GM23338 (cell line): ENCODE measurements around the gene ZNF664.

Experiments used
- CREB1 ChIP-seq: fragments of 250-450 bp; sonication (Bioruptor Pico); IDR thresholded peaks from 2 replicates; pipeline ENCODE4 v1.5.0; 2020; ENCODE audit warnings: low read depth, mild to moderate bottlenecking, moderate library complexity
- CTCF ChIP-seq, 2 experiments: fragments of 200-600 bp in 1 of 2; sonication (generic) in 1 of 2; conservative IDR thresholded peaks; 2 replicates each; pipeline versions ENCODE4 v1.5.1 to v1.6.1; 2016 to 2017; ENCODE audit warnings: antibody characterized with exemption in 2 of 2, low read depth in 2 of 2, mild to moderate bottlenecking in 2 of 2, moderate library complexity in 1 of 2
- ETS1 ChIP-seq: IDR thresholded peaks from 2 replicates; pipeline ENCODE4 v1.6.1; 2016; ENCODE audit warnings: antibody characterized with exemption
- EZH2 ChIP-seq: fragments of 200-600 bp; sonication (generic); IDR thresholded peaks from one replicate; pipeline ENCODE4 v1.8.0; 2017; ENCODE audit warnings: antibody characterized with exemption, mild to moderate bottlenecking, low read depth; ENCODE audit not compliant: unreplicated experiment
- EZH2phosphoT487 ChIP-seq: fragments of 200-600 bp; sonication (generic); IDR thresholded peaks from one replicate; pipeline ENCODE4 v1.8.1; 2018; ENCODE audit warnings: antibody characterized with exemption; ENCODE audit not compliant: unreplicated experiment
- JUNB ChIP-seq: IDR thresholded peaks from one replicate; pipeline ENCODE4 v1.6.1; 2016; ENCODE audit warnings: antibody characterized with exemption; ENCODE audit not compliant: unreplicated experiment
- NANOG ChIP-seq: IDR thresholded peaks from 2 replicates; pipeline ENCODE4 v1.6.1; 2016; ENCODE audit warnings: antibody characterized with exemption, borderline replicate concordance
- POLR2AphosphoS5 ChIP-seq: IDR thresholded peaks from 2 replicates; pipeline ENCODE4 v1.6.1; 2016; ENCODE audit warnings: antibody characterized with exemption, low read depth
- REST ChIP-seq: IDR thresholded peaks from one replicate; pipeline ENCODE4 v1.6.1; 2018; ENCODE audit warnings: antibody characterized with exemption; ENCODE audit not compliant: unreplicated experiment
- STAT1 ChIP-seq: IDR thresholded peaks from one replicate; pipeline ENCODE4 v1.6.1; 2016; ENCODE audit warnings: antibody characterized with exemption; ENCODE audit not compliant: unreplicated experiment
- ZNF114 ChIP-seq: fragments of 250-450 bp; sonication (Bioruptor Pico); IDR thresholded peaks from 2 replicates; pipeline ENCODE4 v1.5.0; 2020; ENCODE audit warnings: mild to moderate bottlenecking, moderate library complexity
- ZNF331 ChIP-seq: fragments of 250-450 bp; sonication (Bioruptor Pico); IDR thresholded peaks from 2 replicates; pipeline ENCODE4 v1.5.0; 2020; ENCODE audit warnings: low read depth, mild to moderate bottlenecking, moderate library complexity

GRCh38 chr12:123992118-123992825 lies 19.3 kb downstream of the ZNF664 start:
- TF ChIP-seq EZH2phosphoT487 = no peak
- no peak for TF ChIP-seq ZNF114
- TF ChIP-seq EZH2 = no peak
- no peak for TF ChIP-seq CTCF (conservative IDR thresholded peaks at IDR 0.05; ENCODE audit: low read depth in 2 of 2)
- no peak for TF ChIP-seq POLR2AphosphoS5
- no peak for TF ChIP-seq JUNB
- TF ChIP-seq REST = no peak
- no peak for TF ChIP-seq ETS1
- TF ChIP-seq NANOG = no peak
- TF ChIP-seq ZNF331 (CRISPR knock-in tag) = no peak
- no peak for TF ChIP-seq STAT1
- no peak for TF ChIP-seq CREB1
